ENCODE data around the gene ASTN2.

Gene ASTN2

GRCh38 chr9:116404228-116404627 is 1010.6 kb downstream of the ASTN2 start:
- no peaks in the 10 kb centered on the region for H3K27me3 ChIP-seq (ENCODE audit: insufficient read depth, low read depth, severe bottlenecking)
- H3K4me3 ChIP-seq (ENCODE audit: low read depth, low read length), result no peak overlapping the region
- H3K9me3 ChIP-seq (ENCODE audit: severe bottlenecking), result no peaks in the 10 kb centered on the region
- H3K27ac ChIP-seq, result no peak overlapping the region
- no peaks in the 10 kb centered on the region for H3K36me3 ChIP-seq
- no peak for TF ChIP-seq CTCF (IDR thresholded peaks at IDR 0.05; ENCODE audit: low read depth, low read length)
- no peak for DNase-seq

DNA sequence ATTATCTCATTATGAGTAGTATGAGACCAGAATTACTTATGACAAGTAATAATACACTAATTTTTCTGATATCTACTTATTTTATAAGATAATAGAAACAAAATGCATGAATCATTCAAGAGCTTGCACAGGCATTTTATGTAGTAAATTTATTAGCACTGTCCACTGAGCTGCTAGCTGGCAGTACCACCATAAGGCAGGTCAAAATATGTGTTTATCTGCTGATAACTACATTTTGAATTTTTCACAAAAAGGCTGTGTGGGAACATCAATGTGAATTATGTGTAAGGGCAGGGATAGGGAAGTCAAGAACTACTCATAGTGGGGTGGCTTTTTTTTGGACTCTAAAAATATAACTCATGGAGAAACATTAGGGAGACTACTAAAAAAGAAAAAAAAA is 1011.7 kb downstream of the ASTN2 start:
- DNase-seq, result no peak
- Histone ChIP-seq H3K9me3 (ENCODE audit: severe bottlenecking) (no peaks in the 10 kb centered on the region), H3K4me3 (ENCODE audit: low read depth, low read length) (no peak overlapping the region), H3K36me3 (no peaks in the 10 kb centered on the region), H3K27me3 (ENCODE audit: insufficient read depth, low read depth, severe bottlenecking) (no peaks in the 10 kb centered on the region), H3K27ac (no peak overlapping the region)
- TF ChIP-seq CTCF (IDR thresholded peaks at IDR 0.05; ENCODE audit: low read depth, low read length), result no peak

DNA sequence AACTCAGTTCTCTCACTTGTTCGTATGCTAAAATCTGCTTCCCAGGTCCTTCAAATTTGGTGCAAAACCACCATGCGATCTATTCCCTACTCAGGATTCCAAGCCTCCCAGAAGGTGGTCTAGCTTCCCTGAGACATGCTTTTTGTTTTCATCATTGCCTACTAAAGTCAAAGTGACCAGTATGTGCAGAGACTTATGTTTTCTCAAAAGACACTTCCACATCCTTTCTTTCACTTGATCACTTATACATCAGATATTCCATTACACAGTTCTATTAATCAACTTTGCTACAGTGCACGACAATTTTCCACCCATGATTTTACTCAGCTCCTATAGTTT is 1019.2 kb downstream of the ASTN2 start:
- no peaks in the 10 kb centered on the region for H3K27me3 ChIP-seq (ENCODE audit: insufficient read depth, low read depth, severe bottlenecking)
- H3K27ac ChIP-seq, result no peak overlapping the region
- no peak overlapping the region for H3K4me3 ChIP-seq (ENCODE audit: low read depth, low read length)
- peaks cover 15% of the 10 kb centered on the region; the same call in 1 of the 2 replicates for H3K36me3 ChIP-seq
- no peaks in the 10 kb centered on the region for H3K9me3 ChIP-seq (ENCODE audit: severe bottlenecking)
- DNase-seq, result no peak
- TF ChIP-seq CTCF (IDR thresholded peaks at IDR 0.05; ENCODE audit: low read depth, low read length), result no peak

- peaks cover 15% of the 10 kb centered on the region; the same call in 1 of the 2 replicates for H3K36me3 ChIP-seq
Measured at GRCh38 chr9:116394894-116395698, 1019.8 kb downstream of the ASTN2 start.

DNA sequence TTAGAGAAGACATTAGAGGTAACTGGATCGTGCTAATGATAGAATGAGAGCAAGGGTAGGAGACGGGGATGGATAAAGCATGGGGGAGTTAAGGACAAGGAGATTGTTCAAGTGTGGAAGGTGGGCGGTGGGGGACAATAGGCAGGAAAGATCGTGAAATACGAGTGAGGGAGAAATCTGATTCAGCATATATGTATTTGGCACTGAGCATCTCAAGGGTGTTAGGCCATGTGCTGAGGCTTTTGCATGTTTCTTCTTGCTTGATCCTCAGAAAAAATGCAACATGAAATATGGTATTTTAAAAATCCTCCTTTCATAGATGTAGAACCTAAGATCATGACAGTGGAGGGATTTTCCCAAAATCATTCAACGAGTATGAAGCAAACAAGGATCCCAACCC is 1020.8 kb downstream of the ASTN2 start:
- DNase-seq, result no peak
- Histone ChIP-seq H3K27me3 (ENCODE audit: insufficient read depth, low read depth, severe bottlenecking) (no peaks in the 10 kb centered on the region), H3K4me3 (ENCODE audit: low read depth, low read length) (no peak overlapping the region), H3K9me3 (ENCODE audit: severe bottlenecking) (no peaks in the 10 kb centered on the region), H3K27ac (no peak overlapping the region), H3K36me3 (peaks cover 15% of the 10 kb centered on the region; the same call in 1 of the 2 replicates)
- TF ChIP-seq CTCF (IDR thresholded peaks at IDR 0.05; ENCODE audit: low read depth, low read length), result no peak

More at GRCh38 chr9:116394894-116395698, 1019.8 kb downstream of the ASTN2 start:
- Histone ChIP-seq H3K27ac (no peak overlapping the region), H3K9me3 (ENCODE audit: severe bottlenecking) (no peaks in the 10 kb centered on the region), H3K27me3 (ENCODE audit: insufficient read depth, low read depth, severe bottlenecking) (no peaks in the 10 kb centered on the region), H3K4me3 (ENCODE audit: low read depth, low read length) (no peak overlapping the region)
- TF ChIP-seq CTCF (IDR thresholded peaks at IDR 0.05; ENCODE audit: low read depth, low read length), result no peak
- peak; percentile 17 for DNase-seq

GRCh38 chr9:116393198-116393597 is 1021.7 kb downstream of the ASTN2 start:
- no peaks in the 10 kb centered on the region for H3K9me3 ChIP-seq (ENCODE audit: severe bottlenecking)
- peaks cover 15% of the 10 kb centered on the region; the same call in 1 of the 2 replicates for H3K36me3 ChIP-seq
- TF ChIP-seq CTCF (IDR thresholded peaks at IDR 0.05; ENCODE audit: low read depth, low read length), result no peak
- no peak overlapping the region for H3K4me3 ChIP-seq (ENCODE audit: low read depth, low read length)
- no peaks in the 10 kb centered on the region for H3K27me3 ChIP-seq (ENCODE audit: insufficient read depth, low read depth, severe bottlenecking)
- DNase-seq, result no peak
- H3K27ac ChIP-seq, result no peak overlapping the region
